CD4-positive, alpha-beta T cell treated with Interferon gamma for 1 hour (primary cell): Measurements from ENCODE around the gene WRNIP1.

Experiments
- DNase-seq: peaks from one replicate; pipeline ENCODE4 v3.0.0-alpha.2; 2020

The WRNIP1 gene

GRCh38 chr6:2810092-2810671, 45.0 kb downstream of the WRNIP1 start:
- no peak for DNase-seq

GRCh38 chr6:2812695-2813094, 47.5 kb downstream of the WRNIP1 start:
- no peak for DNase-seq

- no peak for DNase-seq
These were observed 51.0 kb downstream of the WRNIP1 start for GRCh38 chr6:2816158-2816557.

- no peak for DNase-seq
These were observed 52.8 kb downstream of the WRNIP1 start for GRCh38 chr6:2817903-2818443.

GRCh38 chr6:2818593-2818992, 53.4 kb downstream of the WRNIP1 start:
- DNase-seq, result no peak

- DNase-seq, result no peak
These were observed 53.9 kb downstream of the WRNIP1 start for GRCh38 chr6:2819115-2819514.

GRCh38 chr6:2819978-2820377, 54.8 kb downstream of the WRNIP1 start:
- no peak for DNase-seq

GRCh38 chr6:2820415-2820814, 55.2 kb downstream of the WRNIP1 start:
- DNase-seq, result no peak

- no peak for DNase-seq
These were observed 56.4 kb downstream of the WRNIP1 start for GRCh38 chr6:2821554-2821953.

- DNase-seq, result no peak
These were observed 58.1 kb downstream of the WRNIP1 start for GRCh38 chr6:2823104-2823850.

GRCh38 chr6:2826131-2826530, 60.9 kb downstream of the WRNIP1 start:
- no peak for DNase-seq

GRCh38 chr6:2827142-2827541, 61.9 kb downstream of the WRNIP1 start:
- DNase-seq, result no peak

GRCh38 chr6:2828629-2829028, 63.4 kb downstream of the WRNIP1 start:
- no peak for DNase-seq

- no peak for DNase-seq
These were observed 64.1 kb downstream of the WRNIP1 start for GRCh38 chr6:2829253-2829652.

GRCh38 chr6:2830183-2830582, 65.0 kb downstream of the WRNIP1 start:
- no peak for DNase-seq

GRCh38 chr6:2831392-2831791, 66.2 kb downstream of the WRNIP1 start:
- no peak for DNase-seq

- no peak for DNase-seq
These were observed 69.1 kb downstream of the WRNIP1 start for GRCh38 chr6:2834262-2834661.
